ENCODE measurements around the gene PLP2. TPM values are rescaled to one million over a fixed set of nuclear protein-coding genes. Genes with fewer than 3 reads are reported as not detected.
"Not testable (repeated sequence)": the region's sequence is repeated elsewhere in the genome, so short reads cannot be mapped to it uniquely, and the experiment has no call there.

Gene PLP2
- total RNA-seq = 100 to 1,000 TPM in 2 of 6 donors, 10 to 100 TPM in 4; 32.7 to 135 (median 58.4) TPM

GRCh38 chrX:49171752-49172279 lies at the start of gene PLP2:
Gene PLP2, plus strand, starts transcription at chrX:49171898. Its CDS starts 103 bp downstream, at chrX:49172001.
- peak within 1 kb of the TSS; percentile 82 to 93 (median 89) for H3K27ac ChIP-seq
- H3K27me3 ChIP-seq = no peaks in the 10 kb centered on the region
- ATAC-seq (ENCODE audit: low FRiP score in 2 of 2) = peak; percentile 34 to 79
- H3K36me3 ChIP-seq = peaks cover 0 to 28% (median 9%) of the 10 kb centered on the region in 4 donors
- H3K9me3 ChIP-seq = peaks cover 0 to 5% (median 0%) of the 10 kb centered on the region in 4 donors
- TF ChIP-seq POLR2AphosphoS5 (IDR thresholded peaks at IDR 0.05) (peak; percentile 57 to 58), EP300 (IDR thresholded peaks at IDR 0.05) (no peak), POLR2A (IDR thresholded peaks at IDR 0.05) (peak in 1 of 4 donors; percentile 55)
- peak within 1 kb of the TSS; percentile 38 to 75 (median 58) for H3K4me3 ChIP-seq
- WGBS, 2 donors = 0 to 29% methylated on average over 5 to 34 of the region's 46 CpGs
- H3K4me1 ChIP-seq = peaks cover 9 to 15% (median 13%) of the 10 kb centered on the region in 4 donors
- DNase-seq = peak; percentile 67 to 89

GRCh38 chrX:49122499-49122898 lies 49.2 kb upstream of the PLP2 start:
- H3K4me3 ChIP-seq = peak overlapping the region in 3 of 4 donors; percentile 63 to 77 (median 70)
- H3K4me1 ChIP-seq = peaks cover 4 to 9% (median 5%) of the 10 kb centered on the region in 4 donors
- no peak for ATAC-seq (ENCODE audit: low FRiP score in 2 of 2)
- H3K27ac ChIP-seq = peak overlapping the region in 1 of 4 donors; percentile 87
- 53 to 86% methylated on average over 1 to 3 of the region's 5 CpGs for WGBS, 2 donors
- peak in 1 of 2 donors; percentile 24 for DNase-seq
- TF ChIP-seq POLR2AphosphoS5 (IDR thresholded peaks at IDR 0.05) = no peak
- TF ChIP-seq POLR2A (IDR thresholded peaks at IDR 0.05) = no peak
- TF ChIP-seq CTCF (IDR thresholded peaks at IDR 0.05) = no peak
- TF ChIP-seq EP300 (IDR thresholded peaks at IDR 0.05) = no peak
- H3K27me3 ChIP-seq = no peaks in the 10 kb centered on the region
- peaks cover 0 to 6% (median 0%) of the 10 kb centered on the region in 4 donors for H3K9me3 ChIP-seq
- H3K36me3 ChIP-seq = peaks cover 0 to 25% (median 2%) of the 10 kb centered on the region in 4 donors

GRCh38 chrX:49127742-49128258 lies 43.9 kb upstream of the PLP2 start:
- 67 to 75% methylated on average over 9 to 13 of the region's 13 CpGs for WGBS, 2 donors
- H3K27ac ChIP-seq; H3K9me3 ChIP-seq; H3K4me3 ChIP-seq; H3K27me3 ChIP-seq; H3K4me1 ChIP-seq; H3K36me3 ChIP-seq; ATAC-seq (ENCODE audit: low FRiP score in 2 of 2); DNase-seq: not testable (repeated sequence)

- no peaks in the 10 kb centered on the region for H3K4me1 ChIP-seq
- H3K36me3 ChIP-seq = no peaks in the 10 kb centered on the region
- TF ChIP-seq EP300 (IDR thresholded peaks at IDR 0.05) (no peak), POLR2AphosphoS5 (IDR thresholded peaks at IDR 0.05) (no peak), POLR2A (IDR thresholded peaks at IDR 0.05) (no peak), CTCF (IDR thresholded peaks at IDR 0.05) (no peak)
- ATAC-seq (ENCODE audit: low FRiP score in 2 of 2) = no peak
- no peak overlapping the region for H3K4me3 ChIP-seq
- H3K9me3 ChIP-seq = no peaks in the 10 kb centered on the region
- DNase-seq = peak in 1 of 2 donors; percentile 32
- H3K27ac ChIP-seq = no peak overlapping the region
- H3K27me3 ChIP-seq = no peaks in the 10 kb centered on the region
- 59 to 70% methylated on average over 3 to 4 of the region's 4 CpGs for WGBS, 2 donors
Measured at GRCh38 chrX:49129427-49129826, 42.3 kb upstream of the PLP2 start.

- not testable (repeated sequence) for H3K27ac ChIP-seq; H3K36me3 ChIP-seq; H3K9me3 ChIP-seq; ATAC-seq (ENCODE audit: low FRiP score in 2 of 2); DNase-seq; H3K27me3 ChIP-seq; H3K4me1 ChIP-seq; H3K4me3 ChIP-seq
- 92 to 100% methylated on average over 4 to 7 of the region's 7 CpGs for WGBS, 2 donors
Measured at GRCh38 chrX:49132275-49132674, 39.4 kb upstream of the PLP2 start.

- no peak overlapping the region for H3K27ac ChIP-seq
- H3K9me3 ChIP-seq = peaks cover 0 to 10% (median under 1%) of the 10 kb centered on the region in 4 donors
- H3K4me1 ChIP-seq = no peaks in the 10 kb centered on the region
- ATAC-seq (ENCODE audit: low FRiP score in 2 of 2) (no peak), DNase-seq (no peak)
- 69 to 79% methylated on average over 1 of the region's 1 CpG for WGBS, 2 donors
- H3K4me3 ChIP-seq = no peak overlapping the region
- no peak for TF ChIP-seq EP300 (IDR thresholded peaks at IDR 0.05)
- TF ChIP-seq POLR2A (IDR thresholded peaks at IDR 0.05) = no peak
- TF ChIP-seq CTCF (IDR thresholded peaks at IDR 0.05) = no peak
- no peaks in the 10 kb centered on the region for H3K36me3 ChIP-seq
- H3K27me3 ChIP-seq = no peaks in the 10 kb centered on the region
Measured at GRCh38 chrX:49133759-49134158, 37.9 kb upstream of the PLP2 start.

All from upper lobe of left lung (tissue), 6 donors.